GM19455 (cell line): ENCODE data around the gene ZNF425.
"Not testable (repeated sequence)": the region's sequence is repeated elsewhere in the genome, so short reads cannot be mapped to it uniquely, and the experiment has no call there.

Experiments used
- ATAC-seq: cut with Tn5 transposase; IDR thresholded peaks from one replicate; pipeline ENCODE4 v1.9.1; 2021; ENCODE audit not compliant: unreplicated experiment

ZNF425 gene

GRCh38 chr7:149125863-149126661 is at the start of gene ZNF425:
ZNF425 (minus strand) TSS chr7:149126324; CDS start chr7:149126213, 111 bp downstream.
- ATAC-seq: peak; percentile 87

- ATAC-seq: no peak
Observed at GRCh38 chr7:149175150-149175549, 49.0 kb upstream of the ZNF425 start.

- ATAC-seq: no peak
Observed at GRCh38 chr7:149172534-149172920, 46.4 kb upstream of the ZNF425 start.

GRCh38 chr7:149171892-149172533 is 45.9 kb upstream of the ZNF425 start:
- ATAC-seq: no peak

GRCh38 chr7:149166630-149167352 is 40.7 kb upstream of the ZNF425 start:
- no peak for ATAC-seq

GRCh38 chr7:149166142-149166541 is 40.0 kb upstream of the ZNF425 start:
- ATAC-seq: no peak

- no peak for ATAC-seq
Observed at GRCh38 chr7:149161241-149161848, 35.2 kb upstream of the ZNF425 start.

- no peak for ATAC-seq
Observed at GRCh38 chr7:149156898-149157297, 30.8 kb upstream of the ZNF425 start.

- ATAC-seq: no peak
Observed at GRCh38 chr7:149154056-149154455, 27.9 kb upstream of the ZNF425 start.

- ATAC-seq: no peak
Observed at GRCh38 chr7:149153346-149153745, 27.2 kb upstream of the ZNF425 start.

- ATAC-seq: no peak
Observed at GRCh38 chr7:149150981-149151380, 24.9 kb upstream of the ZNF425 start.

GRCh38 chr7:149147752-149148653 is 21.9 kb upstream of the ZNF425 start:
- ATAC-seq: peak; percentile 38

- peak; percentile 69 for ATAC-seq
Observed at GRCh38 chr7:149147072-149147751, 21.1 kb upstream of the ZNF425 start, which contains the start of gene ZNF398. ZNF398 (plus strand) TSS chr7:149147453; CDS start chr7:149147743, 290 bp downstream.

GRCh38 chr7:149145031-149145845 is 19.1 kb upstream of the ZNF425 start:
- no peak for ATAC-seq

GRCh38 chr7:149144436-149144922 is 18.4 kb upstream of the ZNF425 start:
- ATAC-seq: not testable (repeated sequence)

- no peak for ATAC-seq
Observed at GRCh38 chr7:149141893-149142292, 15.8 kb upstream of the ZNF425 start.

- no peak for ATAC-seq
Observed at GRCh38 chr7:149140831-149141230, 14.7 kb upstream of the ZNF425 start.

GRCh38 chr7:149136118-149136517 is 10.0 kb upstream of the ZNF425 start:
- no peak for ATAC-seq
